ENCODE data around the gene LRRC8E.

DNA sequence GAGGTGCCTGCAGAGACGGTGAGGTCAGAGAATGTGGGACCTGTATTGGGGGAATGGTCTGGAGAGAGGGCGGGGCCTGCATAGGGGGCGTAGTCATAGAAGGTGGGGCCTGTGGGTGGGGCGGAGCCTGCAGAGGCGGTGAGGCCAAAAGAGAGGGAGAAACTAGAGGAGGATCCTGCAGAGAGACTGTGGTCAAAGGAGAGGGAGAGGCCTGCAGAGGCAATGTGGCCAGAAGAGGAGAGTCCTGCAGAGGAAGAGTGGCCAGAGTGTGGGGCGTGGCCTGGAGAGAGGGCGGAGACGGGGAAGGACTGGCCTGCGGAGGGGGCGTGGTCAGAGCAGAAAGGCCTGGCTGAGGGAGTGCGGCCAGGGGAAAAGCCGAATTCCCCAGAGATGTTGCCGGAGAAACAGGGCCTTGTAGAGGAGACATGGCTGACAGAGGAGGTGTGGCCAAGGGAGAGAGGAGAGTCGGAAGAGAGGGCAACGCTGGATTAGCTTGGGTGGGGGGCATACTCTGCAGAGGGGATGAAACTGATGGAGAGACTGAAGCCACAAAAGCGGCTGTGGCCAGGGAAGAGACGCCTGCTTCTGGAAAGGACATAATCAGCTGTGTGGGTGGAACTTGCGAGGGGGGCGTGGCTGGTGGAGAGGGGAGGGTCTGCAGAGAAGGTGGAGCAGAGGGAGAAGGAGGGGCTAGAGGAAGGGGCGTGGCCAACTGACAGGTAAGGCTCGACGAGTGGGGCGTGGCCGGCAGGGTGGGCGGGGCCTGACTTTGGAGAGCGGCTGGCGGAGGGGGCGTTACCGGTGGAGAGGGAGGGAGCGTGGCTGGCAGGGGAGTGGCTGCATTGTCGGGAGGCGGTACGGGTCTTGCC is 16.6 kb upstream of the LRRC8E start:
- TF ChIP-seq, protein P1, sequence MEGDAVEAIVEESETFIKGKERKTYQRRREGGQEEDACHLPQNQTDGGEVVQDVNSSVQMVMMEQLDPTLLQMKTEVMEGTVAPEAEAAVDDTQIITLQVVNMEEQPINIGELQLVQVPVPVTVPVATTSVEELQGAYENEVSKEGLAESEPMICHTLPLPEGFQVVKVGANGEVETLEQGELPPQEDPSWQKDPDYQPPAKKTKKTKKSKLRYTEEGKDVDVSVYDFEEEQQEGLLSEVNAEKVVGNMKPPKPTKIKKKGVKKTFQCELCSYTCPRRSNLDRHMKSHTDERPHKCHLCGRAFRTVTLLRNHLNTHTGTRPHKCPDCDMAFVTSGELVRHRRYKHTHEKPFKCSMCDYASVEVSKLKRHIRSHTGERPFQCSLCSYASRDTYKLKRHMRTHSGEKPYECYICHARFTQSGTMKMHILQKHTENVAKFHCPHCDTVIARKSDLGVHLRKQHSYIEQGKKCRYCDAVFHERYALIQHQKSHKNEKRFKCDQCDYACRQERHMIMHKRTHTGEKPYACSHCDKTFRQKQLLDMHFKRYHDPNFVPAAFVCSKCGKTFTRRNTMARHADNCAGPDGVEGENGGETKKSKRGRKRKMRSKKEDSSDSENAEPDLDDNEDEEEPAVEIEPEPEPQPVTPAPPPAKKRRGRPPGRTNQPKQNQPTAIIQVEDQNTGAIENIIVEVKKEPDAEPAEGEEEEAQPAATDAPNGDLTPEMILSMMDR (IDR thresholded peaks at IDR 0.05) = no peak
- TF ChIP-seq POLR2AphosphoS5 (IDR thresholded peaks at IDR 0.05) = no peak

Measured in gastroesophageal sphincter (tissue), 3 donors.